ENCODE measurements around the gene RABGAP1L.
"Not testable (repeated sequence)": the region's sequence is repeated elsewhere in the genome, so short reads cannot be mapped to it uniquely, and the experiment has no call there.

The RABGAP1L gene

GRCh38 chr1:174309490-174309889 is 150.2 kb downstream of the RABGAP1L start:
- H3K4me3 ChIP-seq (replicated peaks; ENCODE audit: low read depth, low read length), result no peak overlapping the region
- no peak for DNase-seq (ENCODE audit: extremely low read depth, low read depth)
- TF ChIP-seq CTCF (IDR thresholded peaks at IDR 0.05; ENCODE audit: low read depth, low read length, missing control alignments), result no peak

DNA sequence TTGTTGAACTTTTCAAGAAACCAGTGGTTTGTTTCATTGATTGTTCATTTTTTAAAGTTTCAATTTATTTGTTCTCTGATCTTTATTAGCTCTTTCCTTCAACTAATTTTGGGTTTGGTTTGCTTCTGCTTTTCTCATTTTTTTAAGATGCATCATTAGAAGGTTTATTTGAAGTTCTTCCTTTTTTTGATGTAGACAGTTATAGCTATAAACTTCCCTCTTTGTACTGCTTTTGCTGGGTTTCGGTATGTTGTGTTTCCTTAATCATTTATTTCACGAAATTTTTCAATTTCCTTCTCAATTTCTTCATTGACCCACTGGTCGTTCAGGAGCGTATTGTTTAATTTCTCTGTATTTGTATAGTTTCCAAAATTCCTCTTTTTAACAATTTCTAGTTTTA is 155.1 kb downstream of the RABGAP1L start:
- no peak overlapping the region for H3K4me3 ChIP-seq (replicated peaks; ENCODE audit: low read depth, low read length)
- no peak for TF ChIP-seq CTCF (IDR thresholded peaks at IDR 0.05; ENCODE audit: low read depth, low read length, missing control alignments)
- DNase-seq (ENCODE audit: extremely low read depth, low read depth), result no peak

GRCh38 chr1:174315239-174315638 is 155.9 kb downstream of the RABGAP1L start:
- DNase-seq (ENCODE audit: extremely low read depth, low read depth), result no peak
- no peak overlapping the region for H3K4me3 ChIP-seq (replicated peaks; ENCODE audit: low read depth, low read length)
- no peak for TF ChIP-seq CTCF (IDR thresholded peaks at IDR 0.05; ENCODE audit: low read depth, low read length, missing control alignments)

DNA sequence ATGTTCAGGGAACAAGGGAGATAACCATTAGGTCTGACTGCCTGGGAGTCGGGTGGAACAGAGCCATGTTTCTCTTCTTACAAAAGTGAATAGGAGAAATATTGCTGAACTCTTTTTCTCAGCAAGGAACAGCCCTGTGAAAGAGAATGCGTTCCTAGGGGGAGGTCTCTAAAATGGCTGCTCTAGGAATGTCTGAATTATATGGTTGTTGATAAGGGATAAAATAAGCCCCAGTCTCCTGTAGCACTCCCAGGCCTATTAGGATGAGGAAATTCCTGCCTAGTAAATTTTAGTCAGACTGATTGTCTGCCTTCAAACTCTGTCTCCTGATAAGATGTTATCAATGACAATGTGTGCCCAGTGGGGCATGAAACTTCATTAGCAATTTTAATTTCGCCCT is 161.6 kb downstream of the RABGAP1L start:
- H3K4me3 ChIP-seq (replicated peaks; ENCODE audit: low read depth, low read length); DNase-seq (ENCODE audit: extremely low read depth, low read depth): not testable (repeated sequence)

DNA sequence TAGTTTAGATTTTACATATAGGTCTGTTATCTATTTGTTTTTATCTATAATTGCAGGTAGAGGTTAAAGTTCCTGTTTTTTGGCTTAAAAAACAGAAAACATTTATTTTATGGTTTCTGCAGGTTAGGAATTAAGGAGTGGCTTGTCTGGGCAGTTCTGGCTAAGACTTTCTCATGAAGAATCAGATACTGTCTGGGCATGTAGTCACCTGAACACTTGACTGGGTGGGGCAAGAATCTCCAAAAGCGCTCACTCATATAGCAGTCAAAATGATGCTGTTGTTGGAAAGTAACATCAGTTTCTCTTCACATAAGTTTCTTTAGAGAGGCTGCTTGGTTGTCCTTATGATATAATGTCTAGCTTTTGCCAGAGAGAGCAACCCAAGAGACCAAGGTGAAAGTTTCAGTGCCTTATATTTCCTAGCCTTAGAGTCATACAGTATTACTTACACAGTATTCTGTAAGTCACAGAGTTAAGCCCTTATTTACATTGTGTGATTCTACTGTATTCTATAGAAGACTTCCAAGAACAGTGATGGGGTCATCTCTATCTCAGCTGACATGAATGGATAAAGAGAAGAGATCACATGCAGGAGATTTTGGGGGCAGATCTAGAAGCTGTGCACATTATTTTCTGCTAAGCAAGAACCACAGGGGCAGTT is 163.0 kb downstream of the RABGAP1L start:
- H3K4me3 ChIP-seq (replicated peaks; ENCODE audit: low read depth, low read length), result no peak overlapping the region
- no peak for TF ChIP-seq CTCF (IDR thresholded peaks at IDR 0.05; ENCODE audit: low read depth, low read length, missing control alignments)
- no peak for DNase-seq (ENCODE audit: extremely low read depth, low read depth)

- H3K4me3 ChIP-seq (replicated peaks; ENCODE audit: low read depth, low read length), result no peak overlapping the region
- TF ChIP-seq CTCF (IDR thresholded peaks at IDR 0.05; ENCODE audit: low read depth, low read length, missing control alignments), result no peak
- DNase-seq (ENCODE audit: extremely low read depth, low read depth), result no peak
Measured at GRCh38 chr1:174324493-174324892, 165.2 kb downstream of the RABGAP1L start.

- no peak overlapping the region for H3K4me3 ChIP-seq (replicated peaks; ENCODE audit: low read depth, low read length)
- no peak for DNase-seq (ENCODE audit: extremely low read depth, low read depth)
- no peak for TF ChIP-seq CTCF (IDR thresholded peaks at IDR 0.05; ENCODE audit: low read depth, low read length, missing control alignments)
Measured at GRCh38 chr1:174324939-174325338, 165.6 kb downstream of the RABGAP1L start.

Measured in HFF-Myc (cell line).